Common myeloid progenitor, CD34-positive (primary cell): ENCODE data around the gene RBM18.

ENCODE experiments used
- CTCF ChIA-PET: fragments of 350-600 bp; sonication (Branson Sonifier 250); formaldehyde crosslinking; loops from one replicate; lab custom pipeline; 2021; ENCODE audit warnings: antibody characterized with exemption; lab: Charles Lee
- POLR2A ChIA-PET: fragments of 350-600 bp; sonication (Branson Sonifier 250); formaldehyde crosslinking; loops from one replicate; lab custom pipeline; 2021; ENCODE audit warnings: antibody characterized with exemption; lab: Charles Lee
- DNase-seq, 3 donors: peaks; one replicate each; pipeline versions ENCODE4 v3.0.0 to v3.0.0-alpha.2; 2013
- H3K27ac ChIP-seq, 2 experiments: 1 replicate in 1 of 2; 2 replicates in 1 of 2; pipeline ENCODE4 v1.7.0; 2013; ENCODE audit warnings: inconsistent platforms in 2 of 2, low read length in 2 of 2, mild to moderate bottlenecking in 2 of 2, low read depth in 1 of 2, moderate library complexity in 1 of 2; ENCODE audit not compliant: severe bottlenecking in 2 of 2, insufficient read depth in 1 of 2, poor library complexity in 1 of 2
- H3K27me3 ChIP-seq, 5 experiments: replicated peaks in 2 of 5; 1 replicate in 3 of 5; 2 replicates in 2 of 5; pipeline versions ENCODE4 v1.6.1 to v1.7.0; 2013; ENCODE audit warnings: low read length in 4 of 5, mild to moderate bottlenecking in 2 of 5, moderate library complexity in 2 of 5, inconsistent platforms in 1 of 5; ENCODE audit not compliant: insufficient read depth in 5 of 5, control insufficient read depth in 4 of 5
- H3K36me3 ChIP-seq, 4 experiments: 1 replicate in 2 of 4; 2 replicates in 2 of 4; pipeline versions ENCODE4 v1.6.1 to v1.7.0; 2013; ENCODE audit warnings: low read length in 3 of 4, control low read depth in 1 of 4, mild to moderate bottlenecking in 1 of 4; ENCODE audit not compliant: control insufficient read depth in 4 of 4, insufficient read depth in 4 of 4
- H3K4me1 ChIP-seq, 4 experiments: 1 replicate in 3 of 4; 2 replicates in 1 of 4; pipeline versions ENCODE4 v1.6.1 to v1.7.1; 2013; ENCODE audit warnings: low read length in 3 of 4, mild to moderate bottlenecking in 3 of 4, control low read depth in 1 of 4, inconsistent platforms in 1 of 4, moderate library complexity in 1 of 4; ENCODE audit not compliant: control insufficient read depth in 4 of 4, insufficient read depth in 4 of 4; ENCODE audit errors: control extremely low read depth in 1 of 4
- H3K4me3 ChIP-seq, 7 experiments: 1 replicate in 4 of 7; 2 replicates in 3 of 7; pipeline versions ENCODE4 v1.5.1 to v1.7.0; 2013; ENCODE audit warnings: mild to moderate bottlenecking in 7 of 7, low read length in 6 of 7, moderate library complexity in 6 of 7, inconsistent platforms in 2 of 7, low read depth in 2 of 7, control low read depth in 1 of 7; ENCODE audit not compliant: insufficient read depth in 4 of 7, control insufficient read depth in 1 of 7; ENCODE audit errors: extremely low read depth in 1 of 7
- H3K9me3 ChIP-seq, 5 experiments: 1 replicate in 4 of 5; 2 replicates in 1 of 5; pipeline versions ENCODE4 v1.6.1 to v1.7.1; 2013; ENCODE audit warnings: low read length in 4 of 5, mild to moderate bottlenecking in 2 of 5, inconsistent platforms in 1 of 5, low read depth in 1 of 5, moderate library complexity in 1 of 5; ENCODE audit not compliant: control insufficient read depth in 4 of 5, insufficient read depth in 2 of 5; ENCODE audit errors: control extremely low read depth in 1 of 5
- WGBS: methylation state at CpG from one replicate; pipeline ENCODE4 v1.1.5; 2013; ENCODE audit not compliant: insufficient coverage; 5-methylcytosine and 5-hydroxymethylcytosine counted together

The RBM18 gene

GRCh38 chr9:122218935-122219855, 45.4 kb downstream of the RBM18 start:
- Histone ChIP-seq H3K27me3 (peaks cover 0 to 14% (median 0%) of the 10 kb centered on the region in 5 experiments), H3K36me3 (peaks cover 0 to under 1% (median 0%) of the 10 kb centered on the region in 4 experiments), H3K4me1 (peaks cover 7 to 76% (median 63%) of the 10 kb centered on the region in 4 experiments), H3K9me3 (no peaks in the 10 kb centered on the region), H3K4me3 (peak overlapping the region in 6 of 7 experiments; percentile 36 to 74 (median 64)), H3K27ac (no peak overlapping the region)
- DNase-seq, result peak; percentile 54 to 95 (median 90)
- ChIA-PET CTCF (interaction anchor here (1.3 kb wide), 1 partner anchor 11 kb away, joined by 3 read pairs; no protein-coding TSS in a partner anchor), POLR2A (no interaction called here)
- 0% methylated on average over 49 of the region's 59 CpGs for WGBS

DNA sequence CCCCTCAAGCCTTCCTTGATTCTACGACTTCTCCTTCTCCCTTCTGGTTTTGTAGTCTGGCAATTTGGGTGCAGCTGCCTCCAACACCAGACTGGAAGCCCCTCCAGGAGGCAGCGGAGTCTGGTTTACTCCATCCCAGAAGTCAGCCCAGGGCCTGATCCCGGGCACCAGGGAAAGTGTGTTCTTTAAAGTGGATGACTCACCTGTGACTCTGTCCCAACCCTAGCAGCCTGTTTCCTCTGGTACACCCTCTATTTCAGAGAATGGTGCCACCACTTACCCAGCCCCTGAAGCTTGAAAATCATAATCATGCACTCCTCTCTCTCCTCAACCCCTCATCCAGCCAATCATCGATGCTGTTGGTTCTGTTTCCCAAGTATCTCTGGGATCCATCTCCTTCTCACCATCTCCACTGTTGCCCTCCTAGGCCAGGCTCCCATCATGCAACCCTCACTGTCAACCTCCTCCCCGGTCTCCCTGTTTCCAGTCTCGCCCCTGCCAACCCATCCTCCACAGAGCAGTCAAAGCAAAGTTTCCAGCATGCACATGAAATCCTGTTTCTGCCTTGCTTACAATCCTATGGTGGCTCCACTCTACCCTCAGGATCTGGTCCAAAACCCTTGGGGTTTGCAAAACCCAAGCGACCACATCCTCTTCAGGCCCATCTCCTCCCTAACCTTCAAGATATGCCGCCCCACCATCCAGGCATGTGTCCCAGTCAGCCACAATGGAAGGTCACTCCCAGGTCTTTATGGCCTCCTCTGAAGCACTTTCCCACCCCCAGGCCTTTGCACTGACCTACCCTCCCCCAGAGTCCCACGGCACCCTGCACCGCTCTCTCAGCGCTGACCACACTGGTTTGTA, 46.3 kb downstream of the RBM18 start:
- no peaks in the 10 kb centered on the region for H3K9me3 ChIP-seq
- H3K27ac ChIP-seq, result no peak overlapping the region
- peak overlapping the region in 6 of 7 experiments; percentile 36 to 74 (median 64) for H3K4me3 ChIP-seq
- DNase-seq, result peak in 2 of 3 donors; percentile 54 to 73
- CTCF ChIA-PET, result interaction anchor here (0.9 to 1.0 kb wide), 2 partner anchors 14 to 93 kb away, joined by 3 read pairs; no protein-coding TSS in a partner anchor
- H3K36me3 ChIP-seq, result no peaks in the 10 kb centered on the region
- H3K4me1 ChIP-seq, result peaks cover 7 to 81% (median 69%) of the 10 kb centered on the region in 4 experiments
- WGBS, result 15% methylated on average over 10 of the region's 11 CpGs
- H3K27me3 ChIP-seq, result peaks cover 0 to 16% (median under 1%) of the 10 kb centered on the region in 5 experiments
- POLR2A ChIA-PET, result no interaction called here

DNA sequence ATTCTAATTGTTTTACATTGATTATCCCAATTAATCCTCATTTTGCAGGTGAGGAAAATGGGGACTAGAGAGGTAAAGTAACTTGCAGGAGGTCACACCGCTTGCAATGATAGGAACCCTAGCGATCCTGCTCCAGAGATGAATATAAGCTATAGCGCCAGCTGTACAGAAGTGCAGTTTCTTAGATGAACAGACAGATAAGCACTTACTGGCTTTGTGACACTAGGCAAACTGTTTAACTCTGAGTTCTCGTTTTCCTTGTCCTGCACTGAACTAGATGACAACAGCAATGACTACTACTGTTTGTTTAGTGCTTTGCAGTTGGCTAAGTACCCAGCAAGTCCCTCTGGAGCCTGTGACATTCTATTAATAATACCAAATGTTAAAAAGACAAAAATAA, 47.0 kb downstream of the RBM18 start:
- DNase-seq, result peak; percentile 39 to 84 (median 73)
- H3K27ac ChIP-seq, result no peak overlapping the region
- POLR2A ChIA-PET, result no interaction called here
- CTCF ChIA-PET, result interaction anchor here (0.9 to 1.0 kb wide), 3 partner anchors 13 to 92 kb away, joined by 3 read pairs; no protein-coding TSS in a partner anchor
- peaks cover 0 to 22% (median 7%) of the 10 kb centered on the region in 5 experiments for H3K27me3 ChIP-seq
- no peaks in the 10 kb centered on the region for H3K36me3 ChIP-seq
- H3K9me3 ChIP-seq, result no peaks in the 10 kb centered on the region
- WGBS, result 0% methylated on average over 4 of the region's 4 CpGs
- peak overlapping the region in 2 of 7 experiments; percentile 21 to 59 for H3K4me3 ChIP-seq
- peaks cover 7 to 81% (median 69%) of the 10 kb centered on the region in 4 experiments for H3K4me1 ChIP-seq

DNA sequence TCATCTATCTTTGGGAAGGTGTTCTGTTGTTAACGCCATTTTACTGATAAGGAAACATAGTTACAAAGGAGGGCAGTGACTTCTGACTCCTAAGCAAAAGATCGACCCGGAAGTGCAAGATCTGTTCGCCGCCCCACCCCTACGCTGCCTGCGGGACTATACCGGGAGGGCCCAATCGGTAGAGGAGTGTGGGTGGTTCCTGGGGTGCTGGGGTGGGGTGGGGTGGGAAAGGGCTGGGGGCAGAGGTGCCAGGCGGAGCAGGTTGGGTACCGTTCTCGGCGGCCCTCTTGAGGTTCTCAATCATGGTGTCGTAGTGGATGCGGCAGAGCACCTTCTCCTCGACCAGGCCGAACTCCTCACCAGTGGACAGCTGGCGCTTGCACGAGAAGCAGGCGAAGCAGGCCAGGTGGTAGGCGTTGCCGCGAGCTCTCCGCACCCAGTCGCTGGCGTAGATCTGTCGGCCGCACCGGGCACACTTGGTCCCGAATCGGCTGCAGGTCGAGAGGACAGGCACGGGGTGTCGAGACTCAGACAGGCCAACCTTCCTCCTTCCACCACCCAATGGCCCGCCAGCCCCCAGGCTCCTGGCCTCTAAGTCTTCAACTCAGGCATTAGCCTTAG, 47.7 kb downstream of the RBM18 start:
- H3K4me3 ChIP-seq, result no peak overlapping the region
- POLR2A ChIA-PET, result no interaction called here
- CTCF ChIA-PET, result interaction anchor here (0.9 to 1.5 kb wide), 2 partner anchors 9 to 18 kb away, joined by 3 read pairs; no protein-coding TSS in a partner anchor
- H3K9me3 ChIP-seq, result no peaks in the 10 kb centered on the region
- H3K36me3 ChIP-seq, result no peaks in the 10 kb centered on the region
- peaks cover 0 to 30% (median 7%) of the 10 kb centered on the region in 5 experiments for H3K27me3 ChIP-seq
- 94% methylated on average over 32 of the region's 35 CpGs for WGBS
- DNase-seq, result no peak
- no peak overlapping the region for H3K27ac ChIP-seq
- H3K4me1 ChIP-seq, result peaks cover 7 to 74% (median 66%) of the 10 kb centered on the region in 4 experiments

DNA sequence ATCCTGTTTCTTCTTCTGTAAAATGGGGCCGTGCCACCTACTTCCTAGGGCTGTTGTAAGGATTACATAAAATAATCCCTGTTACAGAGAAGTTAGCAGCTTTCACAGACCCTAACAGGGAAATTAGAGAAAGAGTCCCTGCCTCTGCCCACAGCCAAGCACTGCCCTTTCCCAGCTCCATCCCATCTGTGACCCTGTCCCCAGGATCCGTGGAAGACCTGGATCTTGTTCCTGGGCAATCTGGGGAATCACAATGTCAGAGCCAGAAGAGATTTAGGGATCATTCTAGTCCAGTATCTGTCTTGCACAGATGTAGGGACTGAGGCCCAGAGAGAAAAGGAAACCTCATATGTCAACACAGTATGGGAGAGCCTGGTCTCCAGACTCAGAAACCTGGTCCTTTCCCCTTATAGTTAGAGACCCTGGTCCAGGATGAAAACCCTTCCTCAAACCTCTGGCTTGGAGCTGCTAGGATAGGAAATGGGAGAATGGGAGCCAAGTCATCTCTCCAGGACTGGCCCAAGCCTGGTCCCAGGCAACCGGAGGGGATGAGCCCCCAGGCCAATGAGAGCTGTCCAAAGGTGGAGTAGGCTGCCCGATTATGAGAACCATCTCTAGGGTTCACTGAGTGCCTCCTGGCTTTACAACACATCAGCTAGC, 48.4 kb downstream of the RBM18 start:
- ChIA-PET CTCF (interaction anchor here (0.9 to 1.5 kb wide), 5 partner anchors 9 to 230 kb away, joined by 3 to 4 read pairs (median 3); no protein-coding TSS in a partner anchor), POLR2A (no interaction called here)
- Histone ChIP-seq H3K36me3 (no peaks in the 10 kb centered on the region), H3K27ac (no peak overlapping the region), H3K4me1 (peaks cover 7 to 67% (median 62%) of the 10 kb centered on the region in 4 experiments), H3K4me3 (no peak overlapping the region), H3K27me3 (peaks cover 0 to 31% (median 10%) of the 10 kb centered on the region in 5 experiments), H3K9me3 (no peaks in the 10 kb centered on the region)
- WGBS, result 100% methylated on average over 4 of the region's 4 CpGs
- DNase-seq, result no peak

DNA sequence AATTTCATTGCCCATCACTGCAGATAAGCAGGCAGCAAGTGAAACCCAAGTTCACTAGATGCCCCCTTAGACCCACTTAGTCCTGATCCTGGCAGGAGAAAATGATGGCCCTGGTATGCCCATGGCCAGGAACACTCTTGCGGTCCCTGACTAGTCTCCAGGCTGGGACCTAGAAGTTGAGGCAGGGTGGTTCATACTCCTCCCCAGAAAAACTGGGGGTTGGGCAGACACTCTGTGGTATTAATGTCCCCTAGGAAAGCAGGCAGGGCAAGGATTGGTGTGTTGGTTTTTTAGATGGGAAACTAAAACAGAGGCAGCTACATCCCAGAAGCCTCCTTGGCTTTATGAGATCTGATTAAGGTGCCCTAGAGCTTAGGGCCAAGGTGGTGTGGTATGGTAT, 49.0 kb downstream of the RBM18 start:
- ChIA-PET POLR2A (no interaction called here), CTCF (interaction anchor here (0.9 to 1.5 kb wide), 6 partner anchors 8 to 231 kb away, joined by 3 to 4 read pairs (median 3); no protein-coding TSS in a partner anchor)
- H3K27ac ChIP-seq, result no peak overlapping the region
- H3K9me3 ChIP-seq, result no peaks in the 10 kb centered on the region
- H3K36me3 ChIP-seq, result no peaks in the 10 kb centered on the region
- peaks cover 0 to 31% (median 10%) of the 10 kb centered on the region in 5 experiments for H3K27me3 ChIP-seq
- H3K4me1 ChIP-seq, result peaks cover 5 to 61% (median 56%) of the 10 kb centered on the region in 4 experiments
- no peak for DNase-seq
- 100% methylated on average over 1 of the region's 1 CpG for WGBS
- H3K4me3 ChIP-seq, result no peak overlapping the region
